Bronchial epithelial cell (primary cell): ENCODE measurements around the gene CCDC93. TPM values are rescaled to one million over a fixed set of nuclear protein-coding genes. Genes with fewer than 3 reads are reported as not detected.

Experiments
- DNase-seq: peaks from one replicate; pipeline ENCODE4 v3.0.0-alpha.2; 2010; ENCODE audit warnings: low read depth
- FAIRE-seq: peaks from 2 replicates; lab custom pipeline; 2011; peaks lifted over from hg19 to GRCh38; lab: Jason Lieb, UNC
- H3K27me3 ChIP-seq: 2 replicates; pipeline ENCODE4 v1.5.1; 2011; ENCODE audit warnings: low read length; ENCODE audit not compliant: control insufficient read depth, insufficient read depth
- H3K36me3 ChIP-seq: 2 replicates; pipeline ENCODE4 v1.5.1; 2011; ENCODE audit warnings: low read length; ENCODE audit not compliant: control insufficient read depth, insufficient read depth
- H3K4me3 ChIP-seq: 2 replicates; pipeline ENCODE4 v1.5.1; 2011; ENCODE audit warnings: mild to moderate bottlenecking, low read depth, low read length, control low read depth
- CTCF ChIP-seq: IDR thresholded peaks from 2 replicates; pipeline ENCODE4 v1.5.1; 2011; ENCODE audit warnings: mild to moderate bottlenecking, moderate library complexity, low read length, control low read depth, inconsistent platforms; ENCODE audit not compliant: insufficient read depth, severe bottlenecking
- total RNA-seq: library from RNA; depleted of rRNA; stranded (reverse); fragments of >200 nt; gene quantifications from 2 replicates; pipeline ENCODE4 v1.2.1, GENCODE V29; 2014

The CCDC93 gene
- total RNA-seq, 1 donor from 2014 or later = 21.3 TPM

- no peak for TF ChIP-seq CTCF
- DNase-seq (peak; percentile 35), FAIRE-seq (no peak)
- peaks cover 2% of the 10 kb centered on the region for H3K36me3 ChIP-seq
- H3K4me3 ChIP-seq = peak overlapping the region; percentile 97
- no peaks in the 10 kb centered on the region for H3K27me3 ChIP-seq
Measured at GRCh38 chr2:118013221-118013723, 598 bp downstream of the CCDC93 start.

GRCh38 chr2:118012778-118013177 lies 1.1 kb downstream of the CCDC93 start:
- Histone ChIP-seq H3K4me3 (peak overlapping the region; percentile 97), H3K27me3 (no peaks in the 10 kb centered on the region), H3K36me3 (peaks cover 2% of the 10 kb centered on the region)
- FAIRE-seq (no peak), DNase-seq (peak; percentile 25)
- TF ChIP-seq CTCF = no peak

- Histone ChIP-seq H3K27me3 (no peaks in the 10 kb centered on the region), H3K36me3 (peaks cover 3% of the 10 kb centered on the region), H3K4me3 (no peak overlapping the region)
- FAIRE-seq (no peak), DNase-seq (no peak)
- TF ChIP-seq CTCF = no peak
Measured at GRCh38 chr2:118010473-118010872, 3.4 kb downstream of the CCDC93 start.

- no peak for TF ChIP-seq CTCF
- H3K36me3 ChIP-seq = peaks cover 8% of the 10 kb centered on the region
- H3K27me3 ChIP-seq = no peaks in the 10 kb centered on the region
- no peak overlapping the region for H3K4me3 ChIP-seq
- DNase-seq (no peak), FAIRE-seq (no peak)
Measured at GRCh38 chr2:118006861-118007260, 7.0 kb downstream of the CCDC93 start.

GRCh38 chr2:118006326-118006725 lies 7.5 kb downstream of the CCDC93 start:
- H3K36me3 ChIP-seq = peaks cover 10% of the 10 kb centered on the region
- DNase-seq (no peak), FAIRE-seq (no peak)
- H3K27me3 ChIP-seq = no peaks in the 10 kb centered on the region
- no peak for TF ChIP-seq CTCF
- H3K4me3 ChIP-seq = no peak overlapping the region

- Histone ChIP-seq H3K4me3 (no peak overlapping the region), H3K36me3 (peaks cover 15% of the 10 kb centered on the region), H3K27me3 (no peaks in the 10 kb centered on the region)
- FAIRE-seq (no peak), DNase-seq (peak; percentile 77)
- TF ChIP-seq CTCF = peak; percentile 80
Measured at GRCh38 chr2:118003396-118003824, 10.5 kb downstream of the CCDC93 start.
